ENCODE data around the gene KPTN. TPM values are rescaled to one million over a fixed set of nuclear protein-coding genes. Genes with fewer than 3 reads are reported as not detected.

The KPTN gene
- total and polyA plus RNA-seq, 2 of the 13 experiments (the other 11 are each of a cell fraction or from before 2014, with no cell fraction given): 9.1 to 13.3 TPM

DNA sequence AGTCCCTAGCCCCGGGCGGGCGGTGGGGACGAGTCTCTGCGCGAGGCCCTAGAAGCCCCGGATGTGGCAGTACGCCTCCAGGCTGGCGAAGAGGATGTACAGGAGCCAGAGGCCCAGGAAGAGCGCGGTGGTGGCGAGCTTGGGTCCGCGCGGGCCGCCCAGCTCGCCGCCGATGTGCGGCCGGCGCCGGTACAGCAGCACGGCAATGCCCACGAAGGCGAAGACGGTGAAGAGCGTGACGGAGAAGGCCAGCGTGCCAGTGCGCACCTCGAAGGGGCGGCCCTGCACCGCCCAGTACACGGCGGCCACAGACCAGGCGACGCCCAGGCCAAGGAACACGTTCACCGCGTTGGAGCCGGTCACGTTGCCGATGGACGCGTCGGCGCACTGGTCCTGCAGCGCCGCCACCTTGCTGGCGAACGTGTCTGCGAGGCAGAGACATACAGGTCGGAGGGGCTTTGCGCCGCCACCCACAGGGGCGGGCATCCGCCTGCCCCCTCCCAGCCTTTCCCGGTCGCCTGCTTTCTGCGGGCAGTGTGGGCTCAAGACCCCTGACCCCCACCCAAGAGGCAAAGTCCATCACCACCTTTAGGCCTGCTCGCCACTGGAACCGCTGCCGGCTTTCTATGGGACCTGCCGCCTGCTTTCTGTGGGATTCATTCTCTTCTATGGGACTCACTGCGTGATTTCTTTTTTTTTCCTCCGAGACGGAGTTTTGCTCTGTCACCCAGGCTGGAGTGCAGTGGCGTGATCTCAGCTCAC is 53.8 kb downstream of the KPTN start (continued):
- no peak for TF ChIP-seq SIN3A (IDR thresholded peaks at IDR 0.05; ENCODE audit: borderline replicate concordance, low read depth, low read length)
- TF ChIP-seq ZNF616 (CRISPR knock-in tag; IDR thresholded peaks at IDR 0.05; ENCODE audit: low read depth): peak; percentile 94
- TF ChIP-seq MED8 (CRISPR knock-in tag; IDR thresholded peaks at IDR 0.05; ENCODE audit: insufficient replicate concordance): no peak
- TF ChIP-seq, protein P1, sequence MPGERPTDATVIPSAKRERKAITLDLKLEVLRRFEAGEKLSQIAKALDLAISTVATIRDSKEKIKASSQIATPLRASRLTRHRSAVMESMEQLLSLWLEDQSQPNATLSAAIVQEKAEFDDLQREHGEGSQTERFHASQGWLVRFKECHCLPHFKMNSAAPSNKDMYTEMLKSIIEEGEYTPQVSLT (CRISPR knock-in tag; IDR thresholded peaks at IDR 0.05; ENCODE audit: borderline replicate concordance, low read depth): no peak
- no peak for TF ChIP-seq ZNF234 (CRISPR knock-in tag; conservative IDR thresholded peaks at IDR 0.05)
- TF ChIP-seq, protein P2, sequence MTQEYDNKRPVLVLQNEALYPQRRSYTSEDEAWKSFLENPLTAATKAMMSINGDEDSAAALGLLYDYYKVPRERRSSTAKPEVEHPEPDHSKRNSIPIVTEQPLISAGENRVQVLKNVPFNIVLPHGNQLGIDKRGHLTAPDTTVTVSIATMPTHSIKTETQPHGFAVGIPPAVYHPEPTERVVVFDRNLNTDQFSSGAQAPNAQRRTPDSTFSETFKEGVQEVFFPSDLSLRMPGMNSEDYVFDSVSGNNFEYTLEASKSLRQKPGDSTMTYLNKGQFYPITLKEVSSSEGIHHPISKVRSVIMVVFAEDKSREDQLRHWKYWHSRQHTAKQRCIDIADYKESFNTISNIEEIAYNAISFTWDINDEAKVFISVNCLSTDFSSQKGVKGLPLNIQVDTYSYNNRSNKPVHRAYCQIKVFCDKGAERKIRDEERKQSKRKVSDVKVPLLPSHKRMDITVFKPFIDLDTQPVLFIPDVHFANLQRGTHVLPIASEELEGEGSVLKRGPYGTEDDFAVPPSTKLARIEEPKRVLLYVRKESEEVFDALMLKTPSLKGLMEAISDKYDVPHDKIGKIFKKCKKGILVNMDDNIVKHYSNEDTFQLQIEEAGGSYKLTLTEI (CRISPR knock-in tag; conservative IDR thresholded peaks at IDR 0.05): no peak
- TF ChIP-seq, protein P3, sequence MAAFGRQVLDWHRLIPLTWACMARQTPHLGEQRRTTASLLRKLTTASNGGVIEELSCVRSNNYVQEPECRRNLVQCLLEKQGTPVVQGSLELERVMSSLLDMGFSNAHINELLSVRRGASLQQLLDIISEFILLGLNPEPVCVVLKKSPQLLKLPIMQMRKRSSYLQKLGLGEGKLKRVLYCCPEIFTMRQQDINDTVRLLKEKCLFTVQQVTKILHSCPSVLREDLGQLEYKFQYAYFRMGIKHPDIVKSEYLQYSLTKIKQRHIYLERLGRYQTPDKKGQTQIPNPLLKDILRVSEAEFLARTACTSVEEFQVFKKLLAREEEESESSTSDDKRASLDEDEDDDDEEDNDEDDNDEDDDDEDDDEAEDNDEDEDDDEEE (CRISPR knock-in tag; IDR thresholded peaks at IDR 0.05): peak; percentile 94; the same call in 1 of the 2 replicates
- TF ChIP-seq, protein P4, sequence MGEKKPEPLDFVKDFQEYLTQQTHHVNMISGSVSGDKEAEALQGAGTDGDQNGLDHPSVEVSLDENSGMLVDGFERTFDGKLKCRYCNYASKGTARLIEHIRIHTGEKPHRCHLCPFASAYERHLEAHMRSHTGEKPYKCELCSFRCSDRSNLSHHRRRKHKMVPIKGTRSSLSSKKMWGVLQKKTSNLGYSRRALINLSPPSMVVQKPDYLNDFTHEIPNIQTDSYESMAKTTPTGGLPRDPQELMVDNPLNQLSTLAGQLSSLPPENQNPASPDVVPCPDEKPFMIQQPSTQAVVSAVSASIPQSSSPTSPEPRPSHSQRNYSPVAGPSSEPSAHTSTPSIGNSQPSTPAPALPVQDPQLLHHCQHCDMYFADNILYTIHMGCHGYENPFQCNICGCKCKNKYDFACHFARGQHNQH (CRISPR knock-in tag; IDR thresholded peaks at IDR 0.05): peak; percentile 69; the same call in 1 of the 2 replicates
- TF ChIP-seq, protein P5, sequence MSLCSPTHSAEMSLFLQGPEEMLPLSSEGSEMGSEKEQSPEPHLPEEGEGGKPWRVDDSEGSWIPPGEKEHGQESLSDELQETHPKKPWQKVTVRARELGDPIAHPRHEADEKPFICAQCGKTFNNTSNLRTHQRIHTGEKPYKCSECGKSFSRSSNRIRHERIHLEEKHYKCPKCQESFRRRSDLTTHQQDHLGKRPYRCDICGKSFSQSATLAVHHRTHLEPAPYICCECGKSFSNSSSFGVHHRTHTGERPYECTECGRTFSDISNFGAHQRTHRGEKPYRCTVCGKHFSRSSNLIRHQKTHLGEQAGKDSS (CRISPR knock-in tag; IDR thresholded peaks at IDR 0.05; ENCODE audit: borderline replicate concordance, low read depth): peak; percentile 50; the same call in 1 of the 2 replicates
- TF ChIP-seq, protein P6, sequence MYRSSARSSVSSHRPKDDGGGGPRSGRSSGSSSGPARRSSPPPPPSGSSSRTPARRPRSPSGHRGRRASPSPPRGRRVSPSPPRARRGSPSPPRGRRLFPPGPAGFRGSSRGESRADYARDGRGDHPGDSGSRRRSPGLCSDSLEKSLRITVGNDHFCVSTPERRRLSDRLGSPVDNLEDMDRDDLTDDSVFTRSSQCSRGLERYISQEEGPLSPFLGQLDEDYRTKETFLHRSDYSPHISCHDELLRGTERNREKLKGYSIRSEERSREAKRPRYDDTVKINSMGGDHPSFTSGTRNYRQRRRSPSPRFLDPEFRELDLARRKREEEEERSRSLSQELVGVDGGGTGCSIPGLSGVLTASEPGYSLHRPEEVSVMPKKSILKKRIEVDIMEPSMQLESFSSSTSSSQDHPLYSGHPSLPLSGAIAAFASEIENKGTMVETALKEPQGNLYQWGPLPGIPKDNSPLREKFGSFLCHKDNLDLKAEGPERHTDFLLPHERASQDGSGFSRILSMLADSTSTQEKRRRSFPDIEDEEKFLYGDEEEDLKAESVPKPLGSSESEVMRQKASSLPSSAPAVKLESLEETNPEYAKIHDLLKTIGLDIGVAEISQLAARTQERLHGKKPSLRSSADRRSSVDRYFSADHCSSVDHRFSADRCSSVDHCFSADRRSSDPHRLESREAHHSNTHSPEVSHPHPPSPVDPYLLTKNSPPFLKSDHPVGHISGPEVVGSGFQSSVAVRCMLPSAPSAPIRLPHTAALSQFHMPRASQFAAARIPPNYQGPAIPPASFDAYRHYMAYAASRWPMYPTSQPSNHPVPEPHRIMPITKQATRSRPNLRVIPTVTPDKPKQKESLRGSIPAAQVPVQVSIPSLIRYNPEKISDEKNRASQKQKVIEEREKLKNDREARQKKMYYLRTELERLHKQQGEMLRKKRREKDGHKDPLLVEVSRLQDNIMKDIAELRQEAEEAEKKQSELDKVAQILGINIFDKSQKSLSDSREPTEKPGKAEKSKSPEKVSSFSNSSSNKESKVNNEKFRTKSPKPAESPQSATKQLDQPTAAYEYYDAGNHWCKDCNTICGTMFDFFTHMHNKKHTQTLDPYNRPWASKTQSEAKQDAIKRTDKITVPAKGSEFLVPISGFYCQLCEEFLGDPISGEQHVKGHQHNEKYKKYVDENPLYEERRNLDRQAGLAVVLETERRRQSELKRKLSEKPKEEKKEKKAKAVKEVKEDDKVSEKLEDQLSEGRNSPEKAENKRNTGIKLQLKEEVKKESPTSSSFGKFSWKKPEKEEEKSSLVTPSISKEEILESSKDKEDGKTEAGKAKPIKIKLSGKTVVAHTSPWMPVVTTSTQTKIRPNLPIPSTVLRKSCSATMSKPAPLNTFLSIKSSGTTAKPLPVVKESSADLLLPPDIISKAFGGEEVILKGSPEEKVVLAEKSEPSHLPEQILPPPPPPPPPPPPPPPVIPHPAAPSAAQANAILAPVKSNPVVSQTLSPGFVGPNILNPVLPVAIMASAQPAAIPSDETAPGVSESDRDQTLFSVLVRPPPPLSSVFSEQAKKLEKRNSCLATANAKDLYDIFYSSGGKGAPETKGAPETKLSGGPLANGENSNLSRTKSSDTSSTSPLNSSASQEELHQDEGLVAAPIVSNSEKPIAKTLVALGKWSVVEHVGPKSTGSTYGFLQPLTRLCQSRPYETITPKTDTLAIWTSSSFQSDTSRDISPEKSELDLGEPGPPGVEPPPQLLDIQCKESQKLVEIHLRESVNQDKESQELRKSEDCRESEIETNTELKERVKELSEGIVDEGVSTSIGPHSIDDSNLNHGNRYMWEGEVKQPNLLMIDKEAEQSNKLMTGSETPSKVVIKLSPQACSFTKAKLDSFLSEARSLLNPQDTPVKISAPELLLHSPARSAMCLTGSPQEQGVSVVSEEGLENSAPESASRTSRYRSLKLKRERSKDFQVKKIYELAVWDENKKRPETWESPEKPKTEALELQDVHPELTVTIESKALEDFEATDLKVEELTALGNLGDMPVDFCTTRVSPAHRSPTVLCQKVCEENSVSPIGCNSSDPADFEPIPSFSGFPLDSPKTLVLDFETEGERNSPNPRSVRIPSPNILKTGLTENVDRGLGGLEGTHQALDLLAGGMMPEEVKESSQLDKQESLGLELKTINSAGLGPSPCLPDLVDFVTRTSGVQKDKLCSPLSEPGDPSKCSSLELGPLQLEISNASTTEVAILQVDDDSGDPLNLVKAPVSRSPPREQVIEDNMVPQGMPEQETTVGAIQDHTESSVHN (CRISPR knock-in tag; IDR thresholded peaks at IDR 0.05): 0 out of 2 replicates have a peak, but pooled peaks have one; percentile 56
- peak; percentile 91 for TF ChIP-seq ZNF274 (CRISPR knock-in tag; IDR thresholded peaks at IDR 0.05)
- no peak for TF ChIP-seq KLF11 (CRISPR knock-in tag; IDR thresholded peaks at IDR 0.05)
